WTC11 (cell line): ENCODE measurements around the gene TMCC2. TPM values are rescaled to one million over a fixed set of nuclear protein-coding genes. Genes with fewer than 3 reads are reported as not detected.
A peak's percentile ranks its signal among the peaks of the same experiment; 100 is the strongest.

ENCODE experiments used
- ATAC-seq: fragments of 200-7000 bp; cut with Tn5 transposase; 2 replicates; pipeline ENCODE4 v1.10.0; 2021; ENCODE audit warnings: mild to moderate bottlenecking, moderate library complexity
- CTCF ChIA-PET: fragments of 300-600 bp; sonication (Branson Sonifier 250); formaldehyde crosslinking; loops from one replicate; lab custom pipeline; 2021; ENCODE audit warnings: antibody characterized with exemption; lab: Charles Lee
- POLR2A ChIA-PET: fragments of 350-600 bp; sonication (Branson Sonifier 250); formaldehyde crosslinking; loops from one replicate; lab custom pipeline; 2021; ENCODE audit warnings: antibody characterized with exemption; lab: Charles Lee
- DNase-seq: peaks from one replicate; pipeline ENCODE4 v3.0.0; 2021; ENCODE audit warnings: low spot score
- H3K27ac Mint-ChIP-seq: 2 replicates; pipeline ENCODE4 v1.8.0; 2021; ENCODE audit warnings: mixed read lengths
- H3K27me3 Mint-ChIP-seq: 2 replicates; pipeline ENCODE4 v1.8.0; 2021; ENCODE audit warnings: low read depth, mild to moderate bottlenecking, moderate library complexity, mixed read lengths
- H3K36me3 Mint-ChIP-seq: 2 replicates; pipeline ENCODE4 v1.8.0; 2021; ENCODE audit warnings: mixed read lengths
- H3K4me1 Mint-ChIP-seq: 2 replicates; pipeline ENCODE4 v1.8.0; 2022; ENCODE audit warnings: mixed read lengths
- H3K4me3 Mint-ChIP-seq: 2 replicates; pipeline ENCODE4 v1.8.0; 2021; ENCODE audit warnings: mild to moderate bottlenecking, moderate library complexity, mixed read lengths
- H3K9me3 Mint-ChIP-seq: 2 replicates; pipeline ENCODE4 v1.8.0; 2021; ENCODE audit warnings: mixed read lengths
- AFF4 ChIP-seq: sonication (generic); formaldehyde crosslinking; IDR thresholded peaks from 2 replicates; pipeline ENCODE4 v1.8.1; 2023; ENCODE audit warnings: mild to moderate bottlenecking, missing genetic modification reagents, borderline replicate concordance
- ATF6 ChIP-seq: sonication (generic); formaldehyde crosslinking; IDR thresholded peaks from 2 replicates; pipeline ENCODE4 v1.8.1; 2023; ENCODE audit warnings: mild to moderate bottlenecking, missing genetic modification reagents
- ESRRA ChIP-seq: sonication (generic); formaldehyde crosslinking; IDR thresholded peaks from 2 replicates; pipeline ENCODE4 v1.8.1; 2022; ENCODE audit warnings: mild to moderate bottlenecking, missing genetic modification reagents, borderline replicate concordance
- GRHL2 ChIP-seq: fragments of 250-450 bp; sonication (Bioruptor Pico); IDR thresholded peaks from 2 replicates; pipeline ENCODE4 v1.8.0; 2022; ENCODE audit warnings: mild to moderate bottlenecking, moderate library complexity; ENCODE audit not compliant: insufficient replicate concordance, severe bottlenecking
- JUN ChIP-seq: sonication (generic); formaldehyde crosslinking; IDR thresholded peaks from 2 replicates; pipeline ENCODE4 v1.8.0; 2023; ENCODE audit warnings: mild to moderate bottlenecking, missing genetic modification reagents
- TEAD1 ChIP-seq: sonication (generic); formaldehyde crosslinking; IDR thresholded peaks from 2 replicates; pipeline ENCODE4 v1.8.0; 2022; ENCODE audit warnings: mild to moderate bottlenecking, missing genetic modification reagents
- ZBTB43 ChIP-seq: sonication (generic); formaldehyde crosslinking; IDR thresholded peaks from 2 replicates; pipeline ENCODE4 v1.8.1; 2023; ENCODE audit warnings: mild to moderate bottlenecking, missing genetic modification reagents
- ZNF121 ChIP-seq: sonication (generic); formaldehyde crosslinking; IDR thresholded peaks from 2 replicates; pipeline ENCODE4 v1.8.0; 2023; ENCODE audit warnings: missing genetic modification reagents
- ZNF138 ChIP-seq: sonication (generic); formaldehyde crosslinking; conservative IDR thresholded peaks from 2 replicates; pipeline ENCODE4 v1.8.1; 2022; ENCODE audit warnings: mild to moderate bottlenecking, moderate library complexity, missing genetic modification reagents
- ZNF263 ChIP-seq: sonication (generic); formaldehyde crosslinking; IDR thresholded peaks from 2 replicates; pipeline ENCODE4 v1.8.1; 2022; ENCODE audit warnings: low read depth, mild to moderate bottlenecking, moderate library complexity, missing genetic modification reagents
- ZNF671 ChIP-seq: fragments of 250-450 bp; sonication (Bioruptor Pico); IDR thresholded peaks from 2 replicates; pipeline ENCODE4 v1.8.0; 2021; ENCODE audit warnings: mild to moderate bottlenecking
- total RNA-seq: library from RNA; stranded (reverse); gene quantifications from 3 replicates; pipeline ENCODE4 v1.2.3, GENCODE V29; 2021

The TMCC2 gene
- total RNA-seq, 1 experiment from 2014 or later = 9.5 TPM

GRCh38 chr1:205312866-205313562, 85.3 kb downstream of the TMCC2 start (continued):
- no peak for TF ChIP-seq AFF4

GRCh38 chr1:205313563-205314308, 86.0 kb downstream of the TMCC2 start:
- H3K36me3 Mint-ChIP-seq = peaks cover 32% of the 10 kb centered on the region
- TF ChIP-seq ZNF121 (CRISPR knock-in tag) = peak; percentile 93
- TF ChIP-seq ZNF671 (CRISPR knock-in tag) = no peak
- no peak for TF ChIP-seq JUN (CRISPR knock-in tag)
- peak; percentile 84 for TF ChIP-seq ZNF263
- TF ChIP-seq ZBTB43 (CRISPR knock-in tag) = no peak
- peak; percentile 55 for TF ChIP-seq TEAD1 (CRISPR knock-in tag)
- TF ChIP-seq ZNF138 (CRISPR knock-in tag) = no peak
- no peak for TF ChIP-seq ESRRA (CRISPR knock-in tag)
- TF ChIP-seq GRHL2 (CRISPR knock-in tag) = no peak
- H3K4me3 Mint-ChIP-seq = peak overlapping the region; percentile 54
- no peaks in the 10 kb centered on the region; the same call in none of the 2 replicates for H3K27me3 Mint-ChIP-seq
- POLR2A ChIA-PET = interaction anchor here (0.6 to 10.5 kb wide), 15 partner anchors 9 to 143 kb away, joined by 3 to 186 read pairs (median 5); partner anchors contain the start of gene TMCC2
- ATAC-seq = peak; percentile 94
- CTCF ChIA-PET = interaction anchor here (0.6 to 3.4 kb wide), 26 partner anchors 9 to 252 kb away, joined by 3 to 50 read pairs (median 4); no protein-coding TSS in a partner anchor
- H3K27ac Mint-ChIP-seq = peak overlapping the region; percentile 99
- peak; percentile 82 for DNase-seq
- H3K9me3 Mint-ChIP-seq = no peaks in the 10 kb centered on the region
- peaks cover 70% of the 10 kb centered on the region for H3K4me1 Mint-ChIP-seq

GRCh38 chr1:205315008-205315618, 87.4 kb downstream of the TMCC2 start:
- ChIA-PET POLR2A (interaction anchor here (2.4 to 10.5 kb wide), 2 partner anchors 14 to 41 kb away, joined by 25 to 186 read pairs; no protein-coding TSS in a partner anchor), CTCF (interaction anchor here (1.0 to 3.4 kb wide), 7 partner anchors 11 to 254 kb away, joined by 3 to 50 read pairs (median 10); no protein-coding TSS in a partner anchor)
- no peak for TF ChIP-seq ATF6 (CRISPR knock-in tag)
- no peaks in the 10 kb centered on the region for H3K9me3 Mint-ChIP-seq
- peaks cover 29% of the 10 kb centered on the region for H3K36me3 Mint-ChIP-seq
- H3K27ac Mint-ChIP-seq = no peak overlapping the region
- ATAC-seq = no peak
- no peak for DNase-seq
- no peak overlapping the region for H3K4me3 Mint-ChIP-seq
- peaks cover 6% of the 10 kb centered on the region for H3K27me3 Mint-ChIP-seq
- peaks cover 83% of the 10 kb centered on the region for H3K4me1 Mint-ChIP-seq
